OCI-M2 (cell line): ENCODE results near the gene TUBA1A.
A peak's percentile ranks its signal among the peaks of the same experiment; 100 is the strongest.
"Not testable (repeated sequence)": the region's sequence is repeated elsewhere in the genome, so short reads cannot be mapped to it uniquely, and the experiment has no call there.

Experiments used
- DNase-seq: peaks from one replicate; lab custom pipeline; 2025; ENCODE audit not compliant: unreplicated experiment; lab: John Stamatoyannopoulos, UW

Gene TUBA1A

GRCh38 chr12:49188916-49189367 is at the start of gene TUBA1A:
TSS of gene TUBA1A (minus strand) at chr12:49189080. CDS start at chr12:49188979, 101 bp downstream.
- DNase-seq, result peak; percentile 42

GRCh38 chr12:49236423-49236822 is 47.5 kb upstream of the TUBA1A start:
- DNase-seq, result no peak

- DNase-seq, result no peak
Measured at GRCh38 chr12:49233842-49234526, 45.1 kb upstream of the TUBA1A start.

GRCh38 chr12:49232940-49233841 is 44.3 kb upstream of the TUBA1A start:
- DNase-seq, result peak; percentile 60

- DNase-seq, result no peak
Measured at GRCh38 chr12:49231878-49232655, 43.2 kb upstream of the TUBA1A start.

GRCh38 chr12:49230805-49231194 is 41.9 kb upstream of the TUBA1A start:
- no peak for DNase-seq

GRCh38 chr12:49230176-49230804 is 41.4 kb upstream of the TUBA1A start:
- DNase-seq, result no peak

GRCh38 chr12:49228653-49229052 is 39.8 kb upstream of the TUBA1A start:
- no peak for DNase-seq

- no peak for DNase-seq
Measured at GRCh38 chr12:49227713-49228112, 38.8 kb upstream of the TUBA1A start.

- DNase-seq, result no peak
Measured at GRCh38 chr12:49225576-49226166, 36.8 kb upstream of the TUBA1A start.

GRCh38 chr12:49223590-49224369 is 34.9 kb upstream of the TUBA1A start:
- no peak for DNase-seq

GRCh38 chr12:49223122-49223521 is 34.2 kb upstream of the TUBA1A start:
- DNase-seq, result no peak

- DNase-seq, result no peak
Measured at GRCh38 chr12:49220972-49221371, 32.1 kb upstream of the TUBA1A start.

- no peak for DNase-seq
Measured at GRCh38 chr12:49219417-49220026, 30.6 kb upstream of the TUBA1A start.

GRCh38 chr12:49212572-49212971 is 23.7 kb upstream of the TUBA1A start:
- no peak for DNase-seq

GRCh38 chr12:49210703-49211102 is 21.8 kb upstream of the TUBA1A start:
- DNase-seq, result not testable (repeated sequence)

GRCh38 chr12:49208676-49209075 is 19.8 kb upstream of the TUBA1A start:
- no peak for DNase-seq

- no peak for DNase-seq
Measured at GRCh38 chr12:49208146-49208545, 19.3 kb upstream of the TUBA1A start.

GRCh38 chr12:49206389-49206788 is 17.5 kb upstream of the TUBA1A start:
- no peak for DNase-seq
